Endodermal cell (in vitro differentiated cells): Measurements from ENCODE around the gene CDH4. TPM values are rescaled to one million over a fixed set of nuclear protein-coding genes. Genes with fewer than 3 reads are reported as not detected.

Source experiments
- DNase-seq: peaks from one replicate; pipeline ENCODE4 v3.0.0-alpha.2; 2017
- H3K27ac ChIP-seq: 2 replicates; pipeline ENCODE4 v1.5.1; 2013; ENCODE audit warnings: mild to moderate bottlenecking, low read depth, low read length, moderate library complexity
- H3K27me3 ChIP-seq: 2 replicates; pipeline ENCODE4 v1.6.1; 2013; ENCODE audit warnings: mild to moderate bottlenecking, low read length, moderate library complexity; ENCODE audit not compliant: insufficient read depth, control insufficient read depth, poor library complexity, severe bottlenecking
- H3K36me3 ChIP-seq: 2 replicates; pipeline ENCODE4 v1.7.0; 2013; ENCODE audit warnings: mild to moderate bottlenecking, low read length, moderate library complexity; ENCODE audit not compliant: control insufficient read depth, insufficient read depth
- H3K4me1 ChIP-seq: one replicate; pipeline ENCODE4 v1.7.0; 2013; ENCODE audit warnings: low read length; ENCODE audit not compliant: control insufficient read depth, insufficient read depth
- H3K4me3 ChIP-seq: 2 replicates; pipeline ENCODE4 v1.5.1; 2013; ENCODE audit warnings: mild to moderate bottlenecking, low read length, moderate library complexity
- H3K9ac ChIP-seq: 2 replicates; pipeline ENCODE4 v1.6.1; 2013; ENCODE audit warnings: mild to moderate bottlenecking, low read length, moderate library complexity; ENCODE audit not compliant: poor library complexity, severe bottlenecking; ENCODE audit errors: extremely low read depth
- H3K9me3 ChIP-seq: 2 replicates; pipeline ENCODE4 v1.6.1; 2013; ENCODE audit warnings: mild to moderate bottlenecking, low read length, moderate library complexity; ENCODE audit not compliant: control insufficient read depth
- H3K27ac Mint-ChIP-seq: 2 replicates; pipeline ENCODE4 v1.8.0; 2020; ENCODE audit warnings: mixed read lengths
- H3K27me3 Mint-ChIP-seq: 2 replicates; pipeline ENCODE4 v1.8.0; 2021; ENCODE audit warnings: mild to moderate bottlenecking, mixed read lengths; ENCODE audit not compliant: insufficient read depth
- H3K36me3 Mint-ChIP-seq: 2 replicates; pipeline ENCODE4 v1.8.0; 2020; ENCODE audit warnings: low read depth, mixed read lengths
- H3K4me1 Mint-ChIP-seq: 2 replicates; pipeline ENCODE4 v1.8.0; 2020; ENCODE audit warnings: mixed read lengths
- H3K4me3 Mint-ChIP-seq: 2 replicates; pipeline ENCODE4 v1.8.0; 2020; ENCODE audit warnings: mild to moderate bottlenecking, moderate library complexity, mixed read lengths
- H3K9me3 Mint-ChIP-seq: 2 replicates; pipeline ENCODE4 v1.8.0; 2020; ENCODE audit warnings: mild to moderate bottlenecking, mixed read lengths
- WGBS, 2 experiments: methylation state at CpG; one replicate each; pipeline versions ENCODE4 v1.1.5 to v1.1.7; 2013; ENCODE audit warnings: missing lambda C conversion rate in 2 of 2, mixed read lengths in 1 of 2; ENCODE audit not compliant: insufficient coverage in 1 of 2, insufficient read length in 1 of 2; 5-methylcytosine and 5-hydroxymethylcytosine counted together
- total RNA-seq, 2 donors: library from RNA; stranded (reverse); fragmentation: NEBNext Ultra II Directional in 1 of 2; extraction: Animal tissue kit (Norgen Biotek cat#: 25700) in 1 of 2; gene quantifications; 2 replicates in 1 of 2; 3 replicates in 1 of 2; pipeline ENCODE4 v1.2.1, GENCODE V29; 2021
- TF ChIP-seq, protein P1 (sequence below): fragments of 200-600 bp; sonication (generic); conservative IDR thresholded peaks from 2 replicates; pipeline ENCODE4 v1.5.0; 2021; ENCODE audit warnings: antibody characterized with exemption, mild to moderate bottlenecking

Gene CDH4
- total RNA-seq, 2 donors from 2014 or later: 1.8 to 5.8 TPM

- Mint-ChIP-seq H3K27me3 (peaks cover 23% of the 10 kb centered on the region), H3K4me1 (peaks cover 6% of the 10 kb centered on the region), H3K27ac (no peak overlapping the region), H3K4me3 (no peak overlapping the region), H3K36me3 (no peaks in the 10 kb centered on the region), H3K9me3 (no peaks in the 10 kb centered on the region)
- H3K9me3 ChIP-seq: no peaks in the 10 kb centered on the region
- WGBS, 2 experiments: 83 to 88% methylated on average over 6 to 10 of the region's 10 CpGs
- H3K36me3 ChIP-seq: no peaks in the 10 kb centered on the region
- peak overlapping the region; percentile 81 for H3K27ac ChIP-seq
- H3K9ac ChIP-seq: no peak overlapping the region
- TF ChIP-seq, protein P1, sequence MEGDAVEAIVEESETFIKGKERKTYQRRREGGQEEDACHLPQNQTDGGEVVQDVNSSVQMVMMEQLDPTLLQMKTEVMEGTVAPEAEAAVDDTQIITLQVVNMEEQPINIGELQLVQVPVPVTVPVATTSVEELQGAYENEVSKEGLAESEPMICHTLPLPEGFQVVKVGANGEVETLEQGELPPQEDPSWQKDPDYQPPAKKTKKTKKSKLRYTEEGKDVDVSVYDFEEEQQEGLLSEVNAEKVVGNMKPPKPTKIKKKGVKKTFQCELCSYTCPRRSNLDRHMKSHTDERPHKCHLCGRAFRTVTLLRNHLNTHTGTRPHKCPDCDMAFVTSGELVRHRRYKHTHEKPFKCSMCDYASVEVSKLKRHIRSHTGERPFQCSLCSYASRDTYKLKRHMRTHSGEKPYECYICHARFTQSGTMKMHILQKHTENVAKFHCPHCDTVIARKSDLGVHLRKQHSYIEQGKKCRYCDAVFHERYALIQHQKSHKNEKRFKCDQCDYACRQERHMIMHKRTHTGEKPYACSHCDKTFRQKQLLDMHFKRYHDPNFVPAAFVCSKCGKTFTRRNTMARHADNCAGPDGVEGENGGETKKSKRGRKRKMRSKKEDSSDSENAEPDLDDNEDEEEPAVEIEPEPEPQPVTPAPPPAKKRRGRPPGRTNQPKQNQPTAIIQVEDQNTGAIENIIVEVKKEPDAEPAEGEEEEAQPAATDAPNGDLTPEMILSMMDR: no peak
- no peak overlapping the region for H3K4me3 ChIP-seq
- no peak for DNase-seq
- no peaks in the 10 kb centered on the region for H3K27me3 ChIP-seq
- no peaks in the 10 kb centered on the region for H3K4me1 ChIP-seq
Measured at GRCh38 chr20:61306937-61307475, 54.9 kb downstream of the CDH4 start.

DNA sequence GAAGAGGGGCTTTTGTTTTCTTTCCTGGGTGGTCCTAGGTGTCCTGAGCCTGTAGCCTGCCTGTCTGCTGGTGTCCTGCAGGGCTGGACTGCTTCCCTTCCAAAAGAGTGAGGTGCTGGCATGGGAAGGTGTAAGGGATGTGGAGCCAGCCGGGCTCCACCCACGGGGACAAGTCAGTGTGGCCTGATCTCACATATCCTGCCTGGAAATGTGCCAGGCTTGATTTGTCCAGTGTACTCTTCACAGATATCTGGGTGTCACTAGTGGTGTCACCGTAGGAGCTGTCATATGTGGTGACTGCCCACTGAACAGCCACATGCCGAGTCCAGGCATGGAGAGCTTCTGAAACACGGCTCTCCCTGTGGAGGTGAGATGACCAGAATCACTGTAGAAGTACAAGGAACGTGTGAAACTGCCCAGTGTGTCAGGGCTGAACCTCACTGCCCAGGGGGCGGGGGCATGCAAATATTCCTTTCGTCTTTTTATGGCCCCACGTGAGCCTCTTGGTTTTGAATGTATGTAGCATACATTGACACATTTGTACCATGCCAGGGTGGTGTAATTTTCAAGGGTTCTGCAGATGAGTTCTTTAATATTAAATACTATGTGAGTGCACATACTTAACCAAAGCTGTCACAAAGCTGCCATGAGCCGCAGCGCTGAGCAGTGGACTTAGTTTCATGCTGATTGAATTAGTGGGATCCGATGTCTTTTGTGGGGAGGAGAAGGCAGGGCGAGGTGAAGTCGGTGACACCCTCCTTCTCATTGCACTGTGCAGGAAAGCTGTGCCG, 55.8 kb downstream of the CDH4 start:
- H3K36me3 ChIP-seq: no peaks in the 10 kb centered on the region
- H3K4me3 Mint-ChIP-seq: no peak overlapping the region
- H3K9me3 ChIP-seq: no peaks in the 10 kb centered on the region
- DNase-seq: no peak
- 85% methylated on average over 12 to 15 of the region's 15 CpGs for whole genome bisulfite sequencing, 2 experiments
- TF ChIP-seq, protein P1: no peak
- H3K27ac Mint-ChIP-seq: no peak overlapping the region
- no peaks in the 10 kb centered on the region for H3K4me1 ChIP-seq
- H3K27ac ChIP-seq: peak overlapping the region; percentile 32
- H3K9ac ChIP-seq: no peak overlapping the region
- H3K4me3 ChIP-seq: no peak overlapping the region
- H3K9me3 Mint-ChIP-seq: no peaks in the 10 kb centered on the region
- H3K27me3 Mint-ChIP-seq: peaks cover 25% of the 10 kb centered on the region
- H3K27me3 ChIP-seq: no peaks in the 10 kb centered on the region
- H3K4me1 Mint-ChIP-seq: peaks cover 6% of the 10 kb centered on the region
- H3K36me3 Mint-ChIP-seq: no peaks in the 10 kb centered on the region

DNA sequence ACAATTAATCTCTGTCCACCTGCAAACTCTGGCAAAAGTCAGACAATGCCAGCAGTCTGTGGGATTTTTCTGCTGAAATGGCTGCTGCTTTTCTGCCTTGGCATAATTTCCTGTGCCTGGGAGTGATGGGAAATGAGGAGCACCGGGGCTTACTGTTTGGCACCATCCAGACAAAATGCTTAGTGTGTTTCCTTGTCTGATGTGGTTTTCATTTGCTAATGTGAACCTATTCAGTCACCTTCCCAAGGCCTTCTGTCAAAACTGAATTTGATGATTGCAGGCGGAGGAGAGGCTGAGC, 56.4 kb downstream of the CDH4 start:
- Mint-ChIP-seq H3K4me3 (no peak overlapping the region), H3K36me3 (no peaks in the 10 kb centered on the region), H3K4me1 (peaks cover 6% of the 10 kb centered on the region), H3K9me3 (no peaks in the 10 kb centered on the region), H3K27me3 (peaks cover 23% of the 10 kb centered on the region), H3K27ac (no peak overlapping the region)
- Histone ChIP-seq H3K27ac (peak overlapping the region; percentile 32), H3K4me3 (no peak overlapping the region), H3K27me3 (no peaks in the 10 kb centered on the region), H3K36me3 (no peaks in the 10 kb centered on the region), H3K4me1 (no peaks in the 10 kb centered on the region), H3K9ac (no peak overlapping the region), H3K9me3 (no peaks in the 10 kb centered on the region)
- TF ChIP-seq, protein P1: no peak
- WGBS, 2 experiments: 79 to 86% methylated on average over 1 to 2 of the region's 2 CpGs
- DNase-seq: no peak
